Duodenal mucosa (tissue), 2 donors: ENCODE results near the gene BACH2.
"Not testable (repeated sequence)": the region's sequence is repeated elsewhere in the genome, so short reads cannot be mapped to it uniquely, and the experiment has no call there.

Experiments used
- H3K27ac ChIP-seq: one replicate; pipeline ENCODE4 v1.7.0; 2013; ENCODE audit warnings: low read depth, low read length
- H3K27me3 ChIP-seq, 2 donors: one replicate each; pipeline ENCODE4 v1.7.0; 2013; ENCODE audit warnings: low read length in 2 of 2, control low read depth in 1 of 2; ENCODE audit not compliant: insufficient read depth in 2 of 2, control insufficient read depth in 1 of 2
- H3K36me3 ChIP-seq, 2 donors: one replicate each; pipeline ENCODE4 v1.7.0; 2013; ENCODE audit warnings: low read length in 2 of 2, control low read depth in 1 of 2; ENCODE audit not compliant: insufficient read depth in 2 of 2, control insufficient read depth in 1 of 2
- H3K4me1 ChIP-seq, 2 donors: one replicate each; pipeline ENCODE4 v1.7.0; 2013; ENCODE audit warnings: low read length in 2 of 2, control low read depth in 1 of 2; ENCODE audit not compliant: insufficient read depth in 2 of 2, control insufficient read depth in 1 of 2
- H3K4me3 ChIP-seq, 2 donors: one replicate each; pipeline ENCODE4 v1.7.0; 2013; ENCODE audit warnings: low read length in 2 of 2, low read depth in 1 of 2
- H3K9ac ChIP-seq, 2 donors: one replicate each; pipeline ENCODE4 v1.7.0; 2013; ENCODE audit warnings: low read length in 2 of 2, low read depth in 1 of 2
- H3K9me3 ChIP-seq, 2 donors: one replicate each; pipeline ENCODE4 v1.7.0; 2013; ENCODE audit warnings: low read length in 2 of 2, control low read depth in 1 of 2; ENCODE audit not compliant: control insufficient read depth in 1 of 2

BACH2 gene

DNA sequence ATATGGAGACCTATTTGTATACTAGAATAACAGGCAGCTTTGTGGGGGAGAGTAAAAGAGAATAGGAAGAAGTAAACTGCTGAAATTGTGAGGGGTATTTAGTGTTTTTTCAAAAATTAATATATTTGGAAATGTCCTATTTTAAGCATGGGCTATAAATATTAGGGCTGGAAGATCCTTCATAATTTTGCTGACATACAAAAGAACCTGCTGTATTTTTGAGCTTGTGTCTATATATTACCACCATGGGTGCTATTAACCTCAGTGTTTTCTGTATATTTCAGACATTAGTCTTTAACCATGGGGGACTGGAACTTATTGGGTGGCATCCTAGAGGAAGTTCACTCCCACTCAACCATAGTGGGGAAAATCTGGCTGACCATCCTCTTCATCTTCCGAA is 402.5 kb downstream of the BACH2 start, which contains the start of gene GJA10:
GJA10 (plus strand) TSS at position 301 of the 400 bp plus-strand sequence; CDS start at position 301, 0 bp downstream.
- H3K36me3 ChIP-seq = no peaks in the 10 kb centered on the region
- H3K27me3 ChIP-seq = peaks cover 4 to 6% of the 10 kb centered on the region in 2 donors
- H3K4me3 ChIP-seq = no peak within 1 kb of the TSS

DNA sequence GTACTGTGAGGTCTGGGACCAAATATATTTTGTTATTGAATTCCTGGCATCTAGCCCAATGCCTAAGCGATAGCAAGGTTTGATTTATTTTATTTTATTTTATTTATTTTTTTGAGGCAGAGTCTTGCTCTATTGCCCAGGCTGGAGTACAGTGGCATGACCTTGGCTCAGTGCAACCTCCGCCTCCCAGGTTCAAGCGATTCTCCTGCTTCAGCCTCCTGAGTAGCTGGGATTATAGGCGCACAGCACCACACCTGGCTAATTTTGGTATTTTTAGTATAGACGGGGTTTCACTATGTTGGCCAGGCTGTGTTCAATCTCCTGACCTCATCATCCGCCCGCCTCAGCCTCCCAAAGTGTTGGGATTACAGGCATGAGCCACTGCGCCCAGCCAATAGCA is 404.1 kb downstream of the BACH2 start:
- H3K4me1 ChIP-seq, H3K27me3 ChIP-seq, H3K36me3 ChIP-seq, H3K9ac ChIP-seq, H3K4me3 ChIP-seq, H3K27ac ChIP-seq, H3K9me3 ChIP-seq: not testable (repeated sequence)

More for the DNA sequence above, 402.5 kb downstream of the BACH2 start, which contains the start of gene GJA10:
- Histone ChIP-seq H3K9ac (no peak within 1 kb of the TSS), H3K27ac (no peak within 1 kb of the TSS), H3K9me3 (no peaks in the 10 kb centered on the region), H3K4me1 (no peaks in the 10 kb centered on the region)

DNA sequence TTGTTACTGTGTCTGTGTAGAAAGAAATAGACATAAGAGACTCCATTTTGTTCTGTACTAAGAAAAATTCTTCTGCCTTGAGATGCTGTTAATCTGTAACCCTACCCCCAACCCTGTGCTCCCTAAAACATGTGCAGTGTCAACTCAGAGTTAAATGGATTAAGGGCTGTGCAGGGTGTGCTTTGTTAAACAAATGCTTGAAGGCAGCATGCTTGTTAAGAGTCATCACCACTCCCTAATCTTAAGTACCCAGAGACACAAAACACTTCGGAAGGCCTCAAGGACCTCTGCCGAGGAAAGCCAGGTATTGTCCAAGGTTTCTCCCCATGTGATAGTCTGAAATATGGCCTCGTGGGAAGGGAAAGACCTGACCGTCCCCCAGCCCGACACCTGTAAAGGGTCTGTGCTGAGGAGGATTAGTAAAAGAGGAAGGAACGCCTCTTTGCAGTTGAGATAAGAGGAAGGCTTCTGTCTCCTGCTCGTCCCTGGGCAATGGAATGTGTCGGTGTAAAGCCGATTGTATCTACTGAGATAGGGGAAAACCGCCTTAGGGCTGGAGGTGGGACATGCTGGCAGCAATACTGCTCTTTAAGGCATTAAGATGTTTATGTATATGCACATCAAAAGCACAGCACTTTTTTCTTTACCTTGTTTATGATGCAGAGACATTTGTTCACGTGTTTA is 405.7 kb downstream of the BACH2 start:
- not testable (repeated sequence) for H3K27me3 ChIP-seq, H3K9me3 ChIP-seq, H3K4me1 ChIP-seq, H3K36me3 ChIP-seq, H3K27ac ChIP-seq, H3K9ac ChIP-seq, H3K4me3 ChIP-seq

DNA sequence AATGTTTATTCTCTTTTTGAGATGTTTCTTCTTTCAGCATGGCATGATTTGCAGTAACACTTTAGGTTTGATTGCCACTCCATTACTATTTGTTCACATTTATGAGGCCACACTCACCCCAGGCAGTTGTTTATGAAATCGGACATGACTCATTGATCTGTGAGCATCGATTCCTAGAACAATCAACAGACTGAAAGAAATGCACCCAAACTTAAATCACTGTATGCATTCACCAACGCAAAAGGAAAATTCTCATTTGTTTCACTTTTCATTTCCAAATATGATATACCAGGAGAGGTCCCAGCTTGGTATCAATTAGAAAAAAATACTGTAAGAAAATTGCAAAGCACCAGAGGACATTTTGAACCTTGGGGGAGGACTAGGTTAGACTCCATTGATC is 407.8 kb downstream of the BACH2 start:
- Histone ChIP-seq H3K36me3 (no peaks in the 10 kb centered on the region), H3K9ac (no peak overlapping the region), H3K27ac (no peak overlapping the region)

DNA sequence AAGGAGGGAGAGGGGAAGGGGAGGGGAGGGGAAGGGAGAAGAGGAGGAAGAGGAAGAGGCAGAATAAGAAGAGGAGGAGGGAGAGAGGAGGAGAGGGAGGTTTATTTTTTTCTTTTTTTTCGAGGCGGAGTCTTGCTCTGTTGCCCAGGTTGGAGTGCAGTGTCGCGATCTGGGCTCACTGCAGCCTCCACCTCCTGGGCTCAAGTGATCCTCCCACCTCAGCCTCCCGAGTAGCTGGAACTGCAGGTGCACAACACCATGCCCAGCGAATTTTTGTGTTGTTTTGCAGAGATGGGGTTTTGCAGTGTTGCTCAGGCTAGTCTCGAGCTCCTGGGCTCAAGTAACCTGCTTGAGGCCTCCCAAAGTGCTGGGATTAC is 408.5 kb downstream of the BACH2 start:
- Histone ChIP-seq H3K9ac (no peak overlapping the region), H3K27ac (no peak overlapping the region), H3K4me3 (no peak overlapping the region), H3K9me3 (no peaks in the 10 kb centered on the region), H3K4me1 (no peaks in the 10 kb centered on the region), H3K27me3 (peaks cover 0 to 6% of the 10 kb centered on the region in 2 donors), H3K36me3 (no peaks in the 10 kb centered on the region)

More for the DNA sequence above, 407.8 kb downstream of the BACH2 start:
- Histone ChIP-seq H3K4me3 (no peak overlapping the region), H3K4me1 (no peaks in the 10 kb centered on the region), H3K27me3 (peaks cover 0 to 6% of the 10 kb centered on the region in 2 donors), H3K9me3 (no peaks in the 10 kb centered on the region)

DNA sequence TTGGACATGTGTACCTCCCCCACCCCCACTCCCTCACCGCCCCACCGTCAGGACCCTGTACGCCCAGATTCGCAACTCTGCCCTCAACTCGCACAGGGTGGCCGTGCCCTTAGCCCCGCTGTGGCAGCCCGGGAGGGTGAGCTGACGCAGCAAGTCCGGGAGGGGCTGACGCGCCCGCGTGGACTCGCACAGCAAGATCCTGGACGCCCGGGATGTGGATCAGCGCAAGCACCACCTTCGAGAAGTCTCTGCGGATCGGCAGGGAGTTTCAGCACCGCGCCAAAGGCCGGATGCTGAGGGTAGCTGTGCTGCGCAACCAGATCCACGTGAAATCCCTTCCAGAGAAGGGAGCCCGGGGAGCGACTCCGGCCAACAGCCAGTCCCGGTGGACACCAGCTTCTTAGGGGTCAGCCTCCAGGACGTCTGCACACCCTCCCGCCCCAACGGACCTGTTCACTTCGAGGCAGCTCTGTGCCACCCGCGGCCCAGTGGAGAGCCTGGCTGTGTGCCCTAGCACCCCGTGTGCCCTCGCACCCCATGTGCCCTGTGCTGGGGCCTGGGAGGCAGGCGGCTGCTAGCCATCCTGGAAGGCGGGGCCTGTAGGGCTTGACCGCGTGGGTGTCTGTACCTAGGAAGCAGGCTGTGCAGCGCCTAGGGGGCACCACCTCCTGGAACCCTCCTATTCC is 409.0 kb downstream of the BACH2 start:
- no peaks in the 10 kb centered on the region for H3K36me3 ChIP-seq
- no peaks in the 10 kb centered on the region for H3K9me3 ChIP-seq
- no peak overlapping the region for H3K4me3 ChIP-seq
- no peak overlapping the region for H3K27ac ChIP-seq
- H3K4me1 ChIP-seq = no peaks in the 10 kb centered on the region
- no peak overlapping the region for H3K9ac ChIP-seq
- peaks cover 0 to 6% of the 10 kb centered on the region in 2 donors for H3K27me3 ChIP-seq

DNA sequence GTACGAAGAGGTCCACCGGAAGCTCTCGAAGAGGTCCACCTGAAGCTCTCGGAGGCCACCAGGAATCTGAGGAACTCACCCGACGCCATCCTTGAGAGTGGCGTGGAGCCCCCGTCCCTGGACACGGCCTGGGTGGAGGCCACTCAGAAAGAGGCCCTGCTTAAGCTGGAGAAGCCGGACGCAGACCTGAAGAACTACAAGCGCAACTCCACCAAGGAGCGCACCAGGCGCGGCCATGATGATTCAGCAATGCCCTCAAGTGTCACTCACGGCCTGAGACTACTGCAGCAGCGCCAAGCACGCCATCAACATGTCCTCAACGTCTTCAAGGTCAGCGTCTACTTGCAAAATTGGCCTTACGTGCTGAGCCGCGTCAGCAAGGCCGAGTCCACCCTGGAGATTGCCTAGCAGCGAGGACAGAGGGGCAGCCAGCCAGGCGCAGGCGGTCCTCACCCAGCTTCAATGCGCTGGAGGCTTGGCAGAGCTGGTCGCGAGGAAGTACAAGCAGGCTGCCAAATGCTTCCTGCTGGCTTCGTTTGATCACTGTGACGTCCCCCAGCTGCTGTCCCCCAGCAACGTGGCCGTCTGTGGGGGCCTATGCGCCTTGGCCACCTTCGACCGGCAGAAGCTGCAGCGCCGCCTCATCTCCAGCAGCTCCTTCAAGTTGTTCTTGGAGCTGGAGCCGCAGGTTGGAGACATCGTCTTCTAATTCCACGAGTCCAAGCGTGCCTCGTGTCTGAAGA is 410.1 kb downstream of the BACH2 start:
- Histone ChIP-seq H3K4me3 (no peak overlapping the region), H3K27ac (no peak overlapping the region), H3K9me3 (no peaks in the 10 kb centered on the region), H3K4me1 (no peaks in the 10 kb centered on the region), H3K9ac (no peak overlapping the region), H3K27me3 (peaks cover 0 to 6% of the 10 kb centered on the region in 2 donors), H3K36me3 (no peaks in the 10 kb centered on the region)
